ENCODE measurements around the gene RRBP1. TPM values are rescaled to one million over a fixed set of nuclear protein-coding genes. Genes with fewer than 3 reads are reported as not detected.

The RRBP1 gene
- total RNA-seq, 1 donor from 2014 or later, result 79.8 TPM

DNA sequence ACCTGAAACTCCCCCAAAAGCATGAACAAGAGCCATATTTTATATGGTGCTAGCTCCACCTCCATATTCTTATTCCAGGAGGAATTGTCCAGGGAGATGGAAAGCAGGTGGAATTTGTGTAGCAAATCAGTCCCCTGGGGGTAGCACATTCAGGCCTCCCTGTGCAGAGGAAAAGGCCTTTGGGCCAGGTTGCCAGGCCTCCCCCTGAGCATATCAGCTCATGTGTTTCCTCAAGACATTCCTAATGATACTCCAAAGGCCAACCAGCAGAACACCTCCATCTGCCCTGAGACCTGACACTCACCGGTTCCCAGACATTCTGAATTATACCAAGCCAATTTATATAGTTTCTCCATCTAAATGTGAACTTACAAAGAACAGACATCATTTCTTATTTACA is 15.1 kb upstream of the RRBP1 start:
- no peaks in the 10 kb centered on the region for H3K4me1 ChIP-seq
- no peaks in the 10 kb centered on the region for H3K36me3 ChIP-seq
- H3K27me3 ChIP-seq, result no peaks in the 10 kb centered on the region
- TF ChIP-seq POLR2AphosphoS5 (IDR thresholded peaks at IDR 0.05; ENCODE audit: insufficient read depth in 1 of 2, low read depth in 1 of 2) (no peak), CTCF (IDR thresholded peaks at IDR 0.05) (no peak), POLR2A (IDR thresholded peaks at IDR 0.05) (no peak)
- H3K9me3 ChIP-seq, result no peaks in the 10 kb centered on the region
- no peak overlapping the region for H3K27ac ChIP-seq
- no peak for DNase-seq (ENCODE audit: extremely low spot score in 2 of 2)
- intact Hi-C loops (cut with DNase I), result no loop called here
- no peak overlapping the region for H3K4me3 ChIP-seq

DNA sequence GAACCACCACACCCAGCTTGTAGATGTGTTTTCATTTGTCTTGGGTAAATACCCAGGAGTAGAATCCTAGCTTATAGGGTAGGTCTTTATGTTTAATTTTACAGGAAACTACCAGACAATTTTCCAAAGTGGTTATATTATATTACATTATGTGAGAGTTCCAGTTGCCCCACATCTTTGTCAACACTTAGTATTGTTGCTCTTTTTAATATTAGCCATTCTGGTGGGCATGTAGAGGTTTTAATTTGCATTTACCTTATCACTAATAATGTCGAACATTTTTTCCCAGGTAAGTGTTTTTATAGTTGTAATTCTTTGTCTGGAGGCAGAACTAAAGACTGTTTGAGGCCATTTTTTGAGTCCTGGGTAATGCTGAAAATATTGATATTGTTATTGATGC is 14.2 kb upstream of the RRBP1 start:
- no peak for TF ChIP-seq POLR2AphosphoS5 (IDR thresholded peaks at IDR 0.05; ENCODE audit: insufficient read depth in 1 of 2, low read depth in 1 of 2)
- TF ChIP-seq CTCF (IDR thresholded peaks at IDR 0.05), result no peak
- no peak for TF ChIP-seq POLR2A (IDR thresholded peaks at IDR 0.05)
- Histone ChIP-seq H3K27ac (no peak overlapping the region), H3K4me3 (no peak overlapping the region), H3K4me1 (no peaks in the 10 kb centered on the region), H3K27me3 (no peaks in the 10 kb centered on the region), H3K9me3 (no peaks in the 10 kb centered on the region), H3K36me3 (no peaks in the 10 kb centered on the region)
- no peak for DNase-seq (ENCODE audit: extremely low spot score in 2 of 2)
- intact Hi-C loops (cut with DNase I), result no loop called here

- Histone ChIP-seq H3K27me3 (no peaks in the 10 kb centered on the region), H3K4me1 (no peaks in the 10 kb centered on the region), H3K4me3 (no peak overlapping the region), H3K27ac (no peak overlapping the region), H3K36me3 (no peaks in the 10 kb centered on the region), H3K9me3 (no peaks in the 10 kb centered on the region)
- DNase-seq (ENCODE audit: extremely low spot score in 2 of 2), result no peak
- intact Hi-C loops (cut with DNase I), result no loop called here
- TF ChIP-seq POLR2AphosphoS5 (IDR thresholded peaks at IDR 0.05; ENCODE audit: insufficient read depth in 1 of 2, low read depth in 1 of 2) (no peak), CTCF (IDR thresholded peaks at IDR 0.05) (no peak), POLR2A (IDR thresholded peaks at IDR 0.05) (no peak)
Observed at GRCh38 chr20:17694767-17695166, 12.7 kb upstream of the RRBP1 start.

DNA sequence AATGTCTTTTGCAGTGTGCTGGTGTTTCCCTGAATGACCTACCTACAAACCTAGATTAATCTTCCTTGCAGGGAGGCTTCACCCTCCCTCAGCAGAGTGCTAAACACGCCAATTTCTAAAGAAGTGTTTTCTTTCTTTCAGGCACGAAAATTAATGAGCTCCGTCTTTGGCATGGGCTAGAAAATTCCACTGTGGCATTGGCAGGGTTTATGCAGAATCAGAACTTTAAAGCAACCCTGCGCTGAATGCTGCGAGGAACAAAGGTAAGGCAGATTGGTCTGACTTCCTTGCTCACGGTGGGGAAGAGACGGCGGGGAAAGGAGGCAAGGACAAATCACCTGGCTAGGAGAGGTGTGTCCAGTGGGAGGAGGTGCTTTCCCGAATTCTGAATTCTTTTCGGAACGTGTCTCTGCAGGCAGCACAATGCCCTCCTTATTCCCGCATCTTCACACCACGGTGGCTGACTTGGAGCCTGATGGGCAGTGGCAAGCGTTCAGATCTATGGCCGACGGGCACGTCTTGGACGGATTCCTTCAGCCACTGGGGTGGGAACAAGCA is 11.5 kb upstream of the RRBP1 start:
- Histone ChIP-seq H3K27me3 (no peaks in the 10 kb centered on the region), H3K27ac (no peak overlapping the region), H3K4me3 (no peak overlapping the region), H3K36me3 (no peaks in the 10 kb centered on the region), H3K4me1 (no peaks in the 10 kb centered on the region), H3K9me3 (no peaks in the 10 kb centered on the region)
- TF ChIP-seq CTCF (IDR thresholded peaks at IDR 0.05), result no peak
- TF ChIP-seq POLR2A (IDR thresholded peaks at IDR 0.05), result no peak
- TF ChIP-seq POLR2AphosphoS5 (IDR thresholded peaks at IDR 0.05; ENCODE audit: insufficient read depth in 1 of 2, low read depth in 1 of 2), result no peak
- DNase-seq (ENCODE audit: extremely low spot score in 2 of 2), result no peak
- intact Hi-C loops (cut with DNase I), result no loop called here

DNA sequence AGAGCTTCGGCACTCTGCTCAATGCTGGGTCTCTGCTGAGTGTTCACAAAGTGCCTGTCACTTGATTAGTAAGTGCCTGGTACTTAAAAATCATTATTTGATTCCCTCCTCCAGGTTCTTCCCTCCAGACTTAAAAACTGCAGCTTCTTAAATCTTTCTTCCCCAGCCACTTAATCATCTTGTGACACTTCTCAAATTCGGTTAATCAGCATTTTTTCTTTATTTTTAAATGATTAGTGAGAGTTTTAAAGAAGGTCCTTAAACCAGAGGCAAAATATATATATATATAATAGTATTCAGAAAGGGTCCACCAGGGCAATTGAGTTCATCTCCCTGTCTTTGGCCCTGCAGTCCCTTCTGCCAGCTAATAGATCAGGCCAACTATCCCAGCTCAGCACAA is 9.7 kb upstream of the RRBP1 start:
- Histone ChIP-seq H3K4me3 (no peak overlapping the region), H3K36me3 (no peaks in the 10 kb centered on the region), H3K4me1 (no peaks in the 10 kb centered on the region), H3K27ac (no peak overlapping the region), H3K9me3 (no peaks in the 10 kb centered on the region), H3K27me3 (no peaks in the 10 kb centered on the region)
- DNase-seq (ENCODE audit: extremely low spot score in 2 of 2), result no peak
- TF ChIP-seq POLR2AphosphoS5 (IDR thresholded peaks at IDR 0.05; ENCODE audit: insufficient read depth in 1 of 2, low read depth in 1 of 2) (no peak), CTCF (IDR thresholded peaks at IDR 0.05) (no peak), POLR2A (IDR thresholded peaks at IDR 0.05) (no peak)
- intact Hi-C loops (cut with DNase I), result no loop called here

Measured in vagina (tissue), 2 donors.